CD4-positive, CD25-positive, alpha-beta regulatory T cell (primary cell): ENCODE results near the gene LBX2. TPM values are rescaled to one million over a fixed set of nuclear protein-coding genes. Genes with fewer than 3 reads are reported as not detected.

Source experiments
- ATAC-seq, 2 donors: fragments of 150-1000 bp; cut with Tn5 transposase; one replicate each; pipeline ENCODE4 v1.10.0; 2021; ENCODE audit warnings: low read depth in 2 of 2, moderate number of reproducible peaks in 2 of 2, moderate library complexity in 1 of 2
- DNase-seq, 3 donors: peaks; one replicate each; pipeline versions ENCODE4 v3.0.0 to v3.0.0-alpha.2; 2012 to 2022; ENCODE audit warnings: mixed read lengths in 1 of 3
- H3K27ac ChIP-seq: one replicate; pipeline ENCODE4 v1.7.0; 2013; ENCODE audit warnings: mild to moderate bottlenecking, low read length; ENCODE audit not compliant: insufficient read depth, poor library complexity, severe bottlenecking
- H3K27me3 ChIP-seq: one replicate; pipeline ENCODE4 v1.7.0; 2013; ENCODE audit warnings: low read length; ENCODE audit not compliant: control insufficient read depth, insufficient read depth
- H3K36me3 ChIP-seq: one replicate; pipeline ENCODE4 v1.7.0; 2013; ENCODE audit warnings: mild to moderate bottlenecking, low read length, moderate library complexity; ENCODE audit not compliant: control insufficient read depth, insufficient read depth
- H3K4me1 ChIP-seq: 2 replicates; pipeline ENCODE4 v1.7.0; 2013; ENCODE audit warnings: mild to moderate bottlenecking, low read length; ENCODE audit not compliant: insufficient read depth, control insufficient read depth, poor library complexity, severe bottlenecking
- H3K4me3 ChIP-seq: one replicate; pipeline ENCODE4 v1.7.0; 2013; ENCODE audit warnings: low read depth, mild to moderate bottlenecking, low read length, moderate library complexity
- H3K9me3 ChIP-seq, 2 experiments: 1 replicate in 1 of 2; 2 replicates in 1 of 2; pipeline ENCODE4 v1.7.0; 2013; ENCODE audit warnings: low read length in 2 of 2, mild to moderate bottlenecking in 1 of 2, moderate library complexity in 1 of 2; ENCODE audit not compliant: control insufficient read depth in 2 of 2
- H3K27ac Mint-ChIP-seq, 3 donors: one replicate each; pipeline ENCODE4 v1.8.0; 2020 to 2022; ENCODE audit warnings: mild to moderate bottlenecking in 3 of 3, mixed read lengths in 3 of 3, moderate library complexity in 2 of 3
- H3K27me3 Mint-ChIP-seq: one replicate; pipeline ENCODE4 v1.8.0; 2022; ENCODE audit warnings: mild to moderate bottlenecking, mixed read lengths
- H3K36me3 Mint-ChIP-seq: one replicate; pipeline ENCODE4 v1.8.0; 2020; ENCODE audit warnings: mixed read lengths
- H3K4me1 Mint-ChIP-seq, 4 donors: one replicate each; pipeline ENCODE4 v1.8.0; 2020 to 2022; ENCODE audit warnings: mixed read lengths in 4 of 4, mild to moderate bottlenecking in 1 of 4
- H3K4me3 Mint-ChIP-seq, 4 donors: one replicate each; pipeline ENCODE4 v1.8.0; 2020 to 2022; ENCODE audit warnings: mild to moderate bottlenecking in 4 of 4, mixed read lengths in 4 of 4, moderate library complexity in 3 of 4
- H3K9me3 Mint-ChIP-seq, 7 donors: one replicate each; pipeline ENCODE4 v1.8.0; 2020 to 2022; ENCODE audit warnings: mixed read lengths in 7 of 7, mild to moderate bottlenecking in 3 of 7, moderate library complexity in 2 of 7
- polyA plus RNA-seq, 4 donors: library from polyadenylated mRNA; unstranded; fragments of 300-500 nt; fragmentation: Illumina TruSeq; gene quantifications; one replicate each; pipeline ENCODE4 v1.2.3, GENCODE V29; 2021
- total RNA-seq: library from RNA; stranded (reverse); gene quantifications from one replicate; pipeline ENCODE4 v1.2.3, GENCODE V29; 2022

Gene LBX2
- total and polyA plus RNA-seq, 5 donors from 2014 or later: 0.16 to 0.40 TPM; not detected in 3

DNA sequence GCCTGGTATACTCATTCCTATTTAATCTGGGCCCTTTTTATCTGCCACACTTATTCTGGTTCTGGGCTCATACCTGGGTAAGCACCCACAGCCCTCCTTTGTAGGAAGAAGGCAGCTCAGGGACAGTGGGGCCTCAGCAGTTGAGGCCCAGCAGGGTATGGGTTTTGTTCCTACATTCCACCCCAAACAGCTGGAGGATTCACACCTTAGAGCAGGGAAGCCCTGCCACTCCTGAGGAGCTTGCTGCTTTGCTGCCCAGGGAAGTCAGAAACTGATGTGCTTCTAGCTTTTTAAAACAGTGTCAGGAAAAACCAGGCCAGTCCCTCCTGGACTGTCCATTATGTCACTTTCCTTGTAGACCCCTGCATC, 1.2 kb upstream of the LBX2 start:
- Histone ChIP-seq H3K4me1 (peaks cover 40% of the 10 kb centered on the region), H3K27me3 (peaks cover 2% of the 10 kb centered on the region), H3K36me3 (peaks cover 8% of the 10 kb centered on the region), H3K9me3 (no peaks in the 10 kb centered on the region), H3K4me3 (no peak overlapping the region), H3K27ac (no peak overlapping the region)
- Mint-ChIP-seq H3K4me1 (peaks cover 0 to 71% (median 24%) of the 10 kb centered on the region in 4 donors), H3K4me3 (peak overlapping the region in 3 of 4 donors; percentile 64 to 83 (median 78)), H3K36me3 (peaks cover 22% of the 10 kb centered on the region), H3K27ac (no peak overlapping the region), H3K9me3 (peaks cover 0 to 1% (median 0%) of the 10 kb centered on the region in 7 donors), H3K27me3 (peaks cover 62% of the 10 kb centered on the region)
- DNase-seq (no peak), ATAC-seq (no peak)

DNA sequence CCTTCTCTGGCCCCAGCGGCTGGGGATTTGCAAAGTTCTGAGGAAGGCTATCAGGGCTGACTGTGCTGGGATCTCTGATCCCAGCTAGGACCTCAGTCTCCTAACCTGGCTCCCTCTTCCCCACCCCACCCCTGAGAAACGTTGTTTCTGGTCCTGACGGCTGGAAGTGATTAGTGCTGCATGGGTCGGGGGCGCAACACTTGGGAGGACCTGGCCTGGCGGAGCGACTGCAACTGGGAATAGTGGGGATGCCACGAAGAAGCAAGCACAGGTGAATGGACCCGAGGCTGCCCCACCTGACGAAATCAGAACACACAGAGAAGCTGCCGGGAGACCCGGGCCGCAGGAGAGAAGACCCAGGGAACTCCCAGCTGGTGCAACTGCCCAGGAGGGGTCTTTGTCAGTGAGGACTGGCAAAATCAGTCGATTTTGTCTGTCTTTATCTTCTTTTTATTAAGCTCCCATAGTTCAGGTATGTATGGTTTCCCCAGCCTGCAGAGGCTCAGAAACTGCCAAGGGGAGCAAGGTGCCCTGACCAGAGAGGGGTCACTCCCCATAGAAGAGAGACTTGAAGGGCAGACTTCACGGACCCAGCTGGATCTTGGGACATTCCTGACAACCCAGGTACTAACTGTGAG, 656 bp upstream of the LBX2 start:
- DNase-seq (no peak), ATAC-seq (no peak)
- Mint-ChIP-seq H3K4me1 (peaks cover 0 to 67% (median 22%) of the 10 kb centered on the region in 4 donors), H3K4me3 (peak overlapping the region; percentile 56 to 83 (median 71)), H3K36me3 (peaks cover 17% of the 10 kb centered on the region), H3K27me3 (peaks cover 62% of the 10 kb centered on the region), H3K9me3 (peaks cover 0 to 1% (median 0%) of the 10 kb centered on the region in 7 donors), H3K27ac (no peak overlapping the region)
- Histone ChIP-seq H3K27ac (no peak overlapping the region), H3K4me3 (no peak overlapping the region), H3K36me3 (peaks cover 3% of the 10 kb centered on the region), H3K9me3 (no peaks in the 10 kb centered on the region), H3K27me3 (peaks cover 2% of the 10 kb centered on the region), H3K4me1 (peaks cover 40% of the 10 kb centered on the region)

GRCh38 chr2:74498500-74499266, 720 bp downstream of the LBX2 start:
- peaks cover 0 to 1% (median 0%) of the 10 kb centered on the region in 7 donors for H3K9me3 Mint-ChIP-seq
- H3K4me3 Mint-ChIP-seq: peak overlapping the region; percentile 80 to 91 (median 88)
- H3K36me3 Mint-ChIP-seq: peaks cover 15% of the 10 kb centered on the region
- Histone ChIP-seq H3K27ac (no peak overlapping the region), H3K27me3 (peaks cover 2% of the 10 kb centered on the region), H3K9me3 (no peaks in the 10 kb centered on the region), H3K4me1 (peaks cover 38% of the 10 kb centered on the region), H3K4me3 (peak overlapping the region; percentile 65), H3K36me3 (peaks cover 2% of the 10 kb centered on the region)
- peak overlapping the region in 1 of 3 donors; percentile 41 for H3K27ac Mint-ChIP-seq
- H3K4me1 Mint-ChIP-seq: peaks cover 0 to 53% (median 12%) of the 10 kb centered on the region in 4 donors
- peak; percentile 23 to 27 for ATAC-seq
- peaks cover 51% of the 10 kb centered on the region for H3K27me3 Mint-ChIP-seq
- peak in 2 of 3 donors; percentile 23 to 46 for DNase-seq

GRCh38 chr2:74497777-74498499, 1.5 kb downstream of the LBX2 start:
- Histone ChIP-seq H3K4me1 (peaks cover 31% of the 10 kb centered on the region), H3K27me3 (peaks cover 2% of the 10 kb centered on the region), H3K36me3 (peaks cover 6% of the 10 kb centered on the region), H3K9me3 (no peaks in the 10 kb centered on the region), H3K27ac (no peak overlapping the region), H3K4me3 (peak overlapping the region; percentile 65)
- Mint-ChIP-seq H3K27me3 (peaks cover 47% of the 10 kb centered on the region), H3K9me3 (peaks cover 0 to 1% (median 0%) of the 10 kb centered on the region in 7 donors), H3K4me3 (peak overlapping the region; percentile 80 to 91 (median 88)), H3K36me3 (peaks cover 22% of the 10 kb centered on the region), H3K4me1 (peaks cover 0 to 46% (median 12%) of the 10 kb centered on the region in 4 donors), H3K27ac (peak overlapping the region in 1 of 3 donors; percentile 41)
- peak; percentile 17 to 32 for ATAC-seq
- DNase-seq: peak in 2 of 3 donors; percentile 22 to 57

DNA sequence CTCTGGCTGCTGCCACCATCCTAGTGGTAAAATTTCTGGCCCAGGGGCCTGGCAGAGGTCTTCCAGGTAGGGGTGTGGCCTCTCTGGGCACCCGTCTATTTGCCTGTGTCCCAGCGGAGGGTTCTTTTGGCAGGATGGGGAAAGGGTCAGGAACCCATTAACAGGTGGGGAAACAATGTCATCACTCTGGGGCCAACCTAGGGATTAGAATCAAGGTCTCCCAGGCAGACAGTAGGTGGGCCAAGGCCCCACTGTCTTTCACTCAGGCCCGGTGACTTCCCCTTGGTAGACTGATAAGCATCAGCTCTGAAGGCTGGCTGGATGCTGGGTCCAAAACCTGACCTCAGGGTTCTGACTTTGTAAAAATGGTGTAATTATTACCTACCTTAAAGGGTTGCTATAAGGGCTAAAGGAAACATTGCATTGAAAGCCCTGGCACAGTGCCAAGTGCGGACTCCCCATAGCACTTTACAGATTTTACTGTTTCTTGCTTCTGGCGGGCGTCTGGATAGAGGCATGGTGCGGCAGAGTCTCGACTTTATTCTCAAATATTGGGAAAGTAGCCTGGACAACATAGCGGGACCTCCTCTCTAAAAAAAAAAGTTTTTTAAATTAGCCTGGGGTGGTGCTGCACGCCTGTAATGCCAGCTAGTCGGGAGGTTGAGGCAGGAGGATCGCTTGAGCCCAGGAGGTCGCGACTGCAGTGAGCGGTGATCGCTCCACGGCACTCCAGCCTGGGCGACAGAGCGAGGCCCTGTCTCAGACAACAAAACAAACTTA, 2.2 kb downstream of the LBX2 start:
- H3K4me1 Mint-ChIP-seq: peaks cover 0 to 38% (median 12%) of the 10 kb centered on the region in 4 donors
- H3K27me3 Mint-ChIP-seq: peaks cover 40% of the 10 kb centered on the region
- peaks cover 23% of the 10 kb centered on the region for H3K36me3 Mint-ChIP-seq
- Histone ChIP-seq H3K36me3 (peaks cover 14% of the 10 kb centered on the region), H3K9me3 (no peaks in the 10 kb centered on the region), H3K4me1 (peaks cover 23% of the 10 kb centered on the region), H3K27me3 (peaks cover 2% of the 10 kb centered on the region), H3K4me3 (no peak overlapping the region), H3K27ac (no peak overlapping the region)
- DNase-seq (no peak), ATAC-seq (no peak)
- H3K9me3 Mint-ChIP-seq: peaks cover 0 to 1% (median 0%) of the 10 kb centered on the region in 7 donors
- peak overlapping the region; percentile 71 to 91 (median 82) for H3K4me3 Mint-ChIP-seq
- H3K27ac Mint-ChIP-seq: no peak overlapping the region

DNA sequence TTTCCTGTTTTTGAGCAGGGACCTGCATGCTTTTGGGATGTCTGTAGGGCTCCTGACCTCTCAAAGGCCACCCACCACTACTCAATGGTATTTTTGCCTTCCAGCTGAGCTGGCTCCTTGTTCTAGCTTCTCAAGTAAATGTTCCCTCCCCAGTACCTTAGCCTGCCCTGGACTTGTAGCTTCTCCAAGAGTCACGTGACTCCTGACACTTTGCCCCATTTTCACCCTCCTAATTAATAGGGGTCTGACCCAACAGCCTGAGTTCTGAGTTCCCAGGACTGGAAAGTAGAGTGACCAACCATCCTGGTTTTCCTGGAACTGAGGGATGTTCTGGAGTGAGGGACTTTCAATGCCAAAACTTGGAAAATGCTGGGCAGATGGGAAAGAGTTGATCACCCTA, 4.0 kb downstream of the LBX2 start:
- H3K4me3 ChIP-seq: no peak overlapping the region
- peaks cover 0 to 29% (median 9%) of the 10 kb centered on the region in 4 donors for H3K4me1 Mint-ChIP-seq
- no peak overlapping the region for H3K27ac Mint-ChIP-seq
- no peak overlapping the region for H3K27ac ChIP-seq
- H3K36me3 Mint-ChIP-seq: peaks cover 30% of the 10 kb centered on the region
- H3K27me3 Mint-ChIP-seq: peaks cover 23% of the 10 kb centered on the region
- ATAC-seq: no peak
- H3K9me3 ChIP-seq: no peaks in the 10 kb centered on the region
- DNase-seq: no peak
- peaks cover 23% of the 10 kb centered on the region for H3K4me1 ChIP-seq
- H3K27me3 ChIP-seq: no peaks in the 10 kb centered on the region
- H3K9me3 Mint-ChIP-seq: no peaks in the 10 kb centered on the region
- H3K36me3 ChIP-seq: peaks cover 31% of the 10 kb centered on the region
- peak overlapping the region in 1 of 4 donors; percentile 56 for H3K4me3 Mint-ChIP-seq

DNA sequence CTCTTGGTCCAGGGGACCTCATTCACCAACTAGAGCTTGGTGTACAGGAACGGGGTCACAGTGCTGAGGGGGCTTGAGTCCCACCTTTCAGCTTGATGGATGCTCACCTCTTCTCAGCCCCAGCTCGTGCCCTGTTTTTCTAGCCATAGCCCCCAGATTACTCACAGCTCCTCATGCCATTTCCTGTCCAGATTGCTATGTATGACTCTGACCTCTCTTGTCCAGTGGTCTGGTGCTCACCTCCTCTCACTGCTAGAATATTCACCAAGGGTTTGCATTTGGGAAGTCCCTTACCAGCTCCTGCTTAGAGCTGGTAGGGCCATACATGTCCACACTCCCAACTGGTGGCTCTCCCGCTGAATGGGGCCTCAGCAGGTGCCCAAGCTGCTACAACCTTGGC, 5.9 kb downstream of the LBX2 start:
- peaks cover 42% of the 10 kb centered on the region for H3K36me3 Mint-ChIP-seq
- H3K27me3 Mint-ChIP-seq: peaks cover 7% of the 10 kb centered on the region
- no peak overlapping the region for H3K4me3 Mint-ChIP-seq
- H3K36me3 ChIP-seq: peaks cover 42% of the 10 kb centered on the region
- H3K9me3 ChIP-seq: no peaks in the 10 kb centered on the region
- peak overlapping the region in 2 of 3 donors; percentile 39 to 64 for H3K27ac Mint-ChIP-seq
- H3K27ac ChIP-seq: no peak overlapping the region
- no peak for DNase-seq
- no peak for ATAC-seq
- peaks cover 0 to 2% (median 0%) of the 10 kb centered on the region in 7 donors for H3K9me3 Mint-ChIP-seq
- H3K4me3 ChIP-seq: no peak overlapping the region
- H3K4me1 ChIP-seq: peaks cover 11% of the 10 kb centered on the region
- no peaks in the 10 kb centered on the region for H3K27me3 ChIP-seq
- H3K4me1 Mint-ChIP-seq: peaks cover 0 to 16% (median 9%) of the 10 kb centered on the region in 4 donors
